H1 (cell line): Measurements from ENCODE around the gene AHCY. TPM values are rescaled to one million over a fixed set of nuclear protein-coding genes. Genes with fewer than 3 reads are reported as not detected.

ENCODE experiments used
- CTCF ChIA-PET: fragments of 300-600 bp; sonication (Branson Sonifier 250); formaldehyde crosslinking; loops from one replicate; lab custom pipeline; 2021; ENCODE audit not compliant: partially characterized antibody; lab: Charles Lee
- POLR2A ChIA-PET: fragments of 300-600 bp; sonication (Branson Sonifier 250); formaldehyde crosslinking; loops from one replicate; lab custom pipeline; 2021; ENCODE audit warnings: inconsistent platforms; ENCODE audit not compliant: partially characterized antibody; lab: Charles Lee
- DNase-seq, 2 experiments: peaks; one replicate each; pipeline versions ENCODE4 v3.0.0 to v3.0.0-alpha.2; 2010 to 2022; ENCODE audit warnings: low spot score in 2 of 2, low read depth in 1 of 2, mixed read lengths in 1 of 2
- FAIRE-seq: peaks from 2 replicates; lab custom pipeline; 2011; peaks lifted over from hg19 to GRCh38; lab: Jason Lieb, UNC
- H2AFZ ChIP-seq: 2 replicates; pipeline ENCODE4 v1.8.1; 2012; ENCODE audit warnings: low read length, inconsistent platforms
- H2AK5ac ChIP-seq: 2 replicates; pipeline ENCODE4 v1.6.1; 2013; ENCODE audit warnings: low read depth, low read length
- H2BK120ac ChIP-seq: replicated peaks from 2 replicates; pipeline ENCODE3; 2013; ENCODE audit warnings: low read depth, low read length, inconsistent platforms
- H2BK12ac ChIP-seq: 2 replicates; pipeline ENCODE4 v1.6.1; 2013; ENCODE audit warnings: low read depth, low read length
- H2BK15ac ChIP-seq: 2 replicates; pipeline ENCODE4 v1.6.1; 2013; ENCODE audit warnings: low read length
- H2BK20ac ChIP-seq: 2 replicates; pipeline ENCODE4 v1.6.1; 2013; ENCODE audit warnings: low read length
- H2BK5ac ChIP-seq: 2 replicates; pipeline ENCODE4 v1.6.1; 2013; ENCODE audit warnings: low read depth, low read length
- H3K14ac ChIP-seq: 2 replicates; pipeline ENCODE4 v1.6.1; 2013; ENCODE audit warnings: inconsistent platforms; ENCODE audit not compliant: insufficient read length
- H3K18ac ChIP-seq: 2 replicates; pipeline ENCODE4 v1.6.1; 2013; ENCODE audit warnings: low read length; ENCODE audit errors: extremely low read depth
- H3K23ac ChIP-seq: 2 replicates; pipeline ENCODE4 v1.6.1; 2013; ENCODE audit warnings: inconsistent platforms; ENCODE audit not compliant: insufficient read length
- H3K23me2 ChIP-seq: 2 replicates; pipeline ENCODE4 v1.6.1; 2013; ENCODE audit warnings: low read depth, low read length
- H3K27ac ChIP-seq: 2 replicates; pipeline ENCODE4 v1.6.1; 2011; ENCODE audit warnings: low read depth, low read length, inconsistent platforms
- H3K27me3 ChIP-seq, 4 experiments: replicated peaks in 1 of 4; 1 replicate in 1 of 4; 2 replicates in 3 of 4; pipeline versions ENCODE4 v1.6.1 to v1.8.1; 2011 to 2013; ENCODE audit warnings: low read length in 3 of 4, mild to moderate bottlenecking in 3 of 4, inconsistent platforms in 2 of 4, mixed read lengths in 2 of 4, moderate library complexity in 1 of 4; ENCODE audit not compliant: control insufficient read depth in 3 of 4, insufficient read depth in 3 of 4; ENCODE audit errors: extremely low read depth in 1 of 4
- H3K36me3 ChIP-seq, 4 experiments: 2 replicates each; pipeline versions ENCODE4 v1.6.1 to v1.8.1; 2011 to 2013; ENCODE audit warnings: mild to moderate bottlenecking in 4 of 4, low read length in 3 of 4, moderate library complexity in 2 of 4, control low read depth in 1 of 4, inconsistent platforms in 1 of 4; ENCODE audit not compliant: insufficient read depth in 4 of 4, control insufficient read depth in 2 of 4
- H3K4ac ChIP-seq: replicated peaks from 2 replicates; pipeline ENCODE3; 2013; ENCODE audit warnings: low read length, low read depth, mixed read lengths, inconsistent platforms; ENCODE audit not compliant: insufficient read length
- H3K4me1 ChIP-seq, 4 experiments: replicated peaks in 1 of 4; 1 replicate in 1 of 4; 2 replicates in 3 of 4; pipeline versions ENCODE4 v1.6.1 to v1.8.1; 2011 to 2013; ENCODE audit warnings: low read length in 3 of 4, inconsistent platforms in 2 of 4, mixed read lengths in 1 of 4; ENCODE audit not compliant: insufficient read depth in 4 of 4, control insufficient read depth in 3 of 4
- H3K4me2 ChIP-seq, 2 experiments: 2 replicates each; pipeline versions ENCODE4 v1.6.1 to v1.8.1; 2011 to 2013; ENCODE audit warnings: low read depth in 2 of 2, low read length in 2 of 2, control low read depth in 1 of 2, inconsistent platforms in 1 of 2, mild to moderate bottlenecking in 1 of 2; ENCODE audit not compliant: insufficient read depth in 1 of 2
- H3K4me3 ChIP-seq, 4 experiments: fragments of 200-600, 300-600 bp in 1 of 4; sonication (generic), shearing (Covaris generic), sonication (Bioruptor Twin) in 1 of 4; 2 replicates each; pipeline versions ENCODE4 v1.5.1 to v1.8.1; 2011 to 2016; ENCODE audit warnings: low read length in 4 of 4, low read depth in 3 of 4, control low read depth in 2 of 4, inconsistent platforms in 2 of 4, mild to moderate bottlenecking in 2 of 4, mixed read lengths in 1 of 4, moderate library complexity in 1 of 4; ENCODE audit not compliant: insufficient read depth in 2 of 4; ENCODE audit errors: extremely low read depth in 1 of 4
- H3K56ac ChIP-seq: replicated peaks from 2 replicates; pipeline ENCODE3; 2013; ENCODE audit warnings: low read depth, mild to moderate bottlenecking, mixed read lengths, low read length, inconsistent platforms; ENCODE audit not compliant: insufficient read length
- H3K79me1 ChIP-seq: 2 replicates; pipeline ENCODE4 v1.6.1; 2013; ENCODE audit warnings: low read depth, low read length, control low read depth
- H3K79me2 ChIP-seq, 2 experiments: 2 replicates each; pipeline versions ENCODE4 v1.6.1 to v1.8.1; 2012 to 2013; ENCODE audit warnings: low read length in 2 of 2, mild to moderate bottlenecking in 2 of 2, inconsistent platforms in 1 of 2; ENCODE audit not compliant: insufficient read depth in 2 of 2, control insufficient read depth in 1 of 2
- H3K9ac ChIP-seq, 4 experiments: replicated peaks in 1 of 4; 1 replicate in 1 of 4; 2 replicates in 3 of 4; pipeline versions ENCODE4 v1.6.1 to v1.8.1; 2011 to 2013; ENCODE audit warnings: low read depth in 3 of 4, low read length in 3 of 4, control low read depth in 2 of 4, mild to moderate bottlenecking in 2 of 4, moderate library complexity in 2 of 4, inconsistent platforms in 1 of 4; ENCODE audit errors: extremely low read depth in 1 of 4
- H3K9me3 ChIP-seq, 2 experiments: 2 replicates each; pipeline versions ENCODE4 v1.6.1 to v1.8.1; 2012 to 2013; ENCODE audit warnings: mild to moderate bottlenecking in 2 of 2, moderate library complexity in 2 of 2, control low read depth in 1 of 2, inconsistent platforms in 1 of 2, low read depth in 1 of 2, low read length in 1 of 2, mixed read lengths in 1 of 2; ENCODE audit not compliant: insufficient read depth in 2 of 2
- H4K20me1 ChIP-seq, 2 experiments: replicated peaks in 1 of 2; 2 replicates each; pipeline versions ENCODE3 to v1.8.1; 2011 to 2013; ENCODE audit warnings: inconsistent platforms in 2 of 2, low read length in 2 of 2, mild to moderate bottlenecking in 1 of 2; ENCODE audit not compliant: insufficient read depth in 2 of 2, control insufficient read depth in 1 of 2
- H4K5ac ChIP-seq: 2 replicates; pipeline ENCODE4 v1.6.1; 2013; ENCODE audit warnings: low read length, low read depth, mixed read lengths, inconsistent platforms; ENCODE audit not compliant: insufficient read length
- H4K8ac ChIP-seq: 2 replicates; pipeline ENCODE4 v1.8.0; 2013; ENCODE audit warnings: mild to moderate bottlenecking, moderate library complexity, low read length, inconsistent platforms; ENCODE audit not compliant: insufficient read depth; ENCODE audit errors: extremely low read depth
- H4K91ac ChIP-seq: replicated peaks from 2 replicates; pipeline ENCODE3; 2013; ENCODE audit warnings: low read length, mixed read lengths, inconsistent platforms; ENCODE audit not compliant: insufficient read length
- ATF3 ChIP-seq: IDR thresholded peaks from 2 replicates; pipeline ENCODE4 v1.6.1; 2011; ENCODE audit warnings: low read depth, mild to moderate bottlenecking, low read length; ENCODE audit not compliant: insufficient read depth
- CBX8 ChIP-seq: fragments of 300-800, 300-1000 bp; sonication (generic); IDR thresholded peaks from 2 replicates; pipeline ENCODE4 v1.7.1; 2016; ENCODE audit warnings: low read depth, low read length, borderline replicate concordance
- CHD1 ChIP-seq: IDR thresholded peaks from 2 replicates; pipeline ENCODE4 v1.6.1; 2012; ENCODE audit warnings: low read depth, low read length, improper control_type of control experiment
- KDM1A ChIP-seq: fragments of 200-600, 300-600 bp; sonication (generic); IDR thresholded peaks from 2 replicates; pipeline ENCODE4 v1.7.1; 2016; ENCODE audit warnings: mild to moderate bottlenecking, low read length, borderline replicate concordance
- KDM4A ChIP-seq: IDR thresholded peaks from one replicate; pipeline ENCODE4 v1.7.1; 2012; ENCODE audit warnings: low read depth, mild to moderate bottlenecking, moderate library complexity, low read length, inconsistent platforms; ENCODE audit not compliant: severe bottlenecking
- RFX5 ChIP-seq: IDR thresholded peaks from 2 replicates; pipeline ENCODE4 v1.6.1; 2011; ENCODE audit warnings: low read depth, low read length, improper control_type of control experiment, borderline replicate concordance
- SP2 ChIP-seq: IDR thresholded peaks from 2 replicates; pipeline ENCODE4 v1.6.1; 2012; ENCODE audit warnings: mild to moderate bottlenecking, low read length, inconsistent platforms
- TEAD4 ChIP-seq: IDR thresholded peaks from 2 replicates; pipeline ENCODE4 v1.6.1; 2012; ENCODE audit warnings: low read depth, low read length, inconsistent platforms, mixed read lengths
- WGBS, 2 experiments: shearing (Covaris generic) in 1 of 2; methylation state at CpG; one replicate each; pipeline versions ENCODE4 v1.1.6 to v1.1.7; 2013 to 2015; ENCODE audit warnings: low lambda C conversion rate in 2 of 2, mixed read lengths in 2 of 2, inconsistent platforms in 1 of 2, low coverage in 1 of 2, missing lambda C conversion rate in 1 of 2; ENCODE audit not compliant: insufficient replicate concordance in 2 of 2, insufficient coverage in 1 of 2, insufficient read length in 1 of 2; ENCODE audit errors: extremely low coverage in 1 of 2, missing lambda C conversion rate in 1 of 2; 5-methylcytosine and 5-hydroxymethylcytosine counted together
- polyA plus RNA-seq, 7 experiments: library from polyadenylated mRNA; depleted of rRNA in 3 of 7; stranded (reverse) in 5 of 7; unstranded in 2 of 7; fragments of >200 nt in 5 of 7; fragments of 200-250 nt in 2 of 7; gene quantifications; 1 replicate in 5 of 7; 2 replicates in 1 of 7; 4 replicates in 1 of 7; pipeline versions ENCODE4 v1.2.1 to v1.2.3, GENCODE V29; 2011 to 2013; ENCODE audit warnings: missing spikeins in 2 of 7, mixed read lengths in 2 of 7
- total RNA-seq: library from RNA; stranded (reverse); fragmentation: NEBNext Ultra II Directional; extraction: Animal tissue kit (Norgen Biotek cat#: 25700); gene quantifications from 2 replicates; pipeline ENCODE4 v1.2.1, GENCODE V29; 2021

The AHCY gene
- total and polyA plus RNA-seq, 2 of the 8 experiments (the other 6 are each of a cell fraction or from before 2014, with no cell fraction given) = 404 to 638 TPM

- Histone ChIP-seq H3K4ac (no peak overlapping the region), H2AK5ac (no peak overlapping the region), H2BK20ac (no peak overlapping the region), H3K9ac (no peak overlapping the region), H3K23ac (no peak overlapping the region), H3K4me2 (no peak overlapping the region), H3K36me3 (peaks cover 43 to 52% (median 50%) of the 10 kb centered on the region in 4 experiments), H3K79me1 (peaks cover 18% of the 10 kb centered on the region), H3K56ac (no peak overlapping the region), H3K4me1 (no peaks in the 10 kb centered on the region; a peak in 1 of 7 replicates), H3K27ac (no peak overlapping the region), H4K20me1 (peaks cover 27 to 60% of the 10 kb centered on the region in 2 experiments), H4K5ac (no peak overlapping the region), H3K4me3 (no peak overlapping the region), H2BK5ac (peak overlapping the region; percentile 18; the same call in 1 of the 2 replicates), H3K23me2 (no peaks in the 10 kb centered on the region), H4K8ac (no peak overlapping the region), H3K79me2 (peaks cover 12 to 60% of the 10 kb centered on the region in 2 experiments), H2BK120ac (no peak overlapping the region), H2AFZ (no peak overlapping the region), H2BK12ac (no peak overlapping the region), H3K27me3 (no peaks in the 10 kb centered on the region), H2BK15ac (no peak overlapping the region), H3K9me3 (no peaks in the 10 kb centered on the region), H4K91ac (no peak overlapping the region), H3K14ac (no peak overlapping the region), H3K18ac (no peak overlapping the region)
- CTCF ChIA-PET = interaction anchor here (0.9 to 2.7 kb wide), 3 partner anchors 10 to 178 kb away, joined by 4 to 18 read pairs (median 4); no protein-coding TSS in a partner anchor
- POLR2A ChIA-PET = interaction anchor here (0.9 kb wide), 1 partner anchor 16 kb away, joined by 3 read pairs; no protein-coding TSS in a partner anchor
- FAIRE-seq (no peak), DNase-seq (no peak)
- no peak for TF ChIP-seq KDM1A
- no peak for TF ChIP-seq TEAD4
- no peak for TF ChIP-seq SP2
- TF ChIP-seq CBX8 = no peak
- TF ChIP-seq KDM4A = no peak
- TF ChIP-seq CHD1 = no peak
- TF ChIP-seq RFX5 = no peak
- no peak for TF ChIP-seq ATF3
- 94% methylated on average over 23 of the region's 24 CpGs; no CpG with 5 or more reads in 1 of the 2 experiments for WGBS, 2 experiments
These were observed 7.9 kb downstream of the AHCY start for GRCh38 chr20:34295284-34295683.
